Bone marrow (tissue), 2 donors: Measurements from ENCODE around the gene PRICKLE2.

Source experiments
- DNase-seq, 2 donors: peaks; one replicate each; lab custom pipeline; 2025; lab: John Stamatoyannopoulos, UW

The PRICKLE2 gene

DNA sequence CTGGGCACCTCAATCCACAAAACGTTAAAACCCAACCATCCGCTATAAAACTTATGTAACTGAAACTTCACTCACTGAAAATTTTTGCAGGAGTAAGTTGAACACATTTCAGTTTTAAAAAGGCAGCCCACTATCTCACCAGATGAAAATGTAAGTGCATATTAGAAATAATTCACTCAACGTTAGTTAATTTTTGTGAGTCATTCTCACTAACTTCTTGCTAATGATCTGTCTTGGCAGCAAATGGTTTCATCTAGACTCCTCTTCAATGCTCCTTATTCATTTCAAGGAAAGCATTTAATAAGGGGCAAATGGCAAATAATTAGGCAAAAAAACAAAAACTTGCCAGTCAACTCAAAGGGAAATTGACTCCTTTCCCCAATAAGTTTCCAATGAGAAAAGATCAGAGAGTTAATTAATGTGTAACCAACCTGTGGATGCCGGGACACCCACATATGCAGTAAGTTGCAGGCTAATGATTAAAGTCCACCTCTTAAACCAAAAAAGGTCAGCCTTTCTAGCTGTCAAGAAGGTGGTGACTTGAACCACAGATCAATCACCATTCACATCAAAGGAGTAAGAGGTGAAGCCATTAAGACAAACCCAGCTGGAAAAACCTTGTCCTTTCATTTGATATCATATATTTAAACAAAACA is 22.9 kb upstream of the PRICKLE2 start:
- DNase-seq, result no peak

DNA sequence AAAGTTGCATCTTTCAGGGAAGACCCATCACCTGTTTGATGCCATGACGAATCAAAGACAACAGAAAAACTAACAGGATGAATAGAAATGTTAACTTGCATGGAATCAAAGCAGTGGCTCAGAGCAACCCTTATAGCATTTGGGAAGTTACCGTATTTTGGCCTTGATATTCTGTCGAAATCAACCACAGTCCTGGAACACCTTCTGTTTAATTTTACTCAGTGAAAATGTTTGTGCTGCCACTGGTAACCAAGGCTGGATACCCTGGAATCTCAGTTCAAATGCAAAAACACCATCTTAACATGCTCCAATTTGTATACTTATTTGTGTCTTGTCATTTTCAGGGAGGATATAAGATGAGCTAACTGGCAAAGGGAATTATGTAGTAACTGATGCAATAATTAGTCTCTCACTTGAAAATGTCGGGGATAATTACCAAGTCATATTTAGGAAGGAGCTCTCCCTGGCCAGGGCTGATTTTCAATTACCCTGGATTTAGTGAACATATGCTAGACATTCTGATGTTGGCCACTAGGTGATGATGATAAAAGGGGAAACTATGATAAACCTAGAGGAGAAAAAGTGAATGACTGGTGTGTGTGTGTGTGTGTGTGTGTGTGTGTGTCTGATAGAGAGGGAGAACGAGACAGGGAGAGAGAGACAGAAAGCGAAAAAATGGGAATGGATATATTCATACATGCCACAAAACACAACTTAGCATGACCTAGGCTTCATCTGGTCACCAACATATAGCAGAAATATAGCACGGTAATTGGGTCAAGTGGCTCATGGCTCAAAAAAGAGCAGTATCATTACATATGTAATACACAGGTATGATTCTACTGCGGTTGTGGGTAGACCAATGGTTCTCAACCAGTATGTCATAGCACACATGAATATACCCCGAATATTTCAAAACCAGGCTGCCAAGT is 19.0 kb upstream of the PRICKLE2 start:
- DNase-seq, result no peak

DNA sequence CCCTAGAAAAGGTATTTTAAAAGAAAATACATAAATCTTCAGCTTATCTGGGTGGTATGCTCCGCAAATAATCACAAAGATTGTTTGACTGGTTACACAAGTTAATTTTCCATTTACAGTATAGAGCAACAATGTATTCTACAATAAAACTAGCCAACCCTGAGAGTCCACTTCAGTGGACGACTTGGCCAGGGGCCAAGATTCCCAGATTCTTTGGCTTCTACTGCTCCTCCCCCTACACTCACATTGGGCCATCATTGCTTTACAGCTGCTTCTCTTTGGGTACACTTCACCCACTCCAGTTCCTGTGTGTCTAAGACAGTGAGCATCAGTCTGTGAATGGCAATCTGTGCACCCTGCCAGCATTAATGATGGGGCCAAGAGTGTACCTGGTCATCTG is 17.2 kb upstream of the PRICKLE2 start:
- no peak for DNase-seq

DNA sequence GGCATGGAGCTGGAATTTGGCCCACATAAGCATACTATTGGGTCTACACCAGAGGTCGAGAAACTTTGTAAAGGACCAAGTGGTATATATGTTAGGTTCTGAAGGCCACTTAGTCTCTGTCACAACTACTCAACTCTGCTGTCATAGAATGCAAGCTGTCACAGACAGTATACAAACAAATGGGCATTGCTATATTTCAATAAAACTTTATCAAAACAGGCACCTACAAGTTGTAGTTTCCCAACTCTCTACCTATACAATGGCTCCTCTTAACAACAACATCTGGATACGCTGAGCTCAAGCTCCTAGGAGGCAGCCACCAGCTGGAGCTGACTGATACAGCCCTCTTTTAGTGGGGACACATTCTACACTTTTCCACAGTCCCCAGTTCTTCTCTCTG is 15.7 kb upstream of the PRICKLE2 start:
- DNase-seq, result no peak

DNA sequence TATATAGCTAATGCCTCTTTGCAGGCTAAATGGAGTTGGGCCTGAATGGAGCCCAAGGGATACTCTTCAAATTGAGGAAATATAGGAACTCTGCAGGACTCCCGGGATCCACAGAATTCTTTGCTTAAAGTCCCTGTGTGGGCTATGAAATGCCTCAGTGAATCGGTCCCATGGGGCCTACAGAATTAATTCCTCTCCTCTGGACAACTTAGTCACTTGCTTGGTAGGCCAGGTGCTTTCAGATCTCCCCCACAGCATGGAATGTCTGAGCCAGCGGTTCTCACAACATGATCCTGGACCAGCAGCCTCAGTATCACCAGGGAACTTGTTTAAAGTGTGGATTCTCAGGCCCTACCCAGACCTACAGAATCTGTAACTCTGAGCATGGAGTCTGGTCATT is 15.1 kb upstream of the PRICKLE2 start:
- no peak for DNase-seq

DNA sequence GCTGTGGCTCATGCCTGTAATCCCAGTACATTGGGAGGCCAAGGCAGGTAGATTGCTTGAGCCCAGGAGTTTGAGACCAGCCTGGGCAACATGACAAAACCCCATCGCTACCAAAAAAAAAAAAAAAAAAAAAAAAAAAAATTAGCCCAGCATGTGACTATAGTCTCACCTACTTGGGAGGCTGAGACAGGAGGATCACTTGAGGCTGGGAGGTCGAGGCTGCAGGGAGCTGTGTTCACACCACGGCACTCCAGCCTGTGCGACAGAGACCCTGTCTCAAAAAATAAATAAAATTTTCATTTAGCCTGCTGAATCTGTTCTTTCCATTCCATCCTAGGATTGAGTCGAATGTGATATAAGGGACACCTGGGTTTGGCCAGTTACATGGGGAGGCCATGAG is 14.6 kb upstream of the PRICKLE2 start:
- DNase-seq, result no peak

DNA sequence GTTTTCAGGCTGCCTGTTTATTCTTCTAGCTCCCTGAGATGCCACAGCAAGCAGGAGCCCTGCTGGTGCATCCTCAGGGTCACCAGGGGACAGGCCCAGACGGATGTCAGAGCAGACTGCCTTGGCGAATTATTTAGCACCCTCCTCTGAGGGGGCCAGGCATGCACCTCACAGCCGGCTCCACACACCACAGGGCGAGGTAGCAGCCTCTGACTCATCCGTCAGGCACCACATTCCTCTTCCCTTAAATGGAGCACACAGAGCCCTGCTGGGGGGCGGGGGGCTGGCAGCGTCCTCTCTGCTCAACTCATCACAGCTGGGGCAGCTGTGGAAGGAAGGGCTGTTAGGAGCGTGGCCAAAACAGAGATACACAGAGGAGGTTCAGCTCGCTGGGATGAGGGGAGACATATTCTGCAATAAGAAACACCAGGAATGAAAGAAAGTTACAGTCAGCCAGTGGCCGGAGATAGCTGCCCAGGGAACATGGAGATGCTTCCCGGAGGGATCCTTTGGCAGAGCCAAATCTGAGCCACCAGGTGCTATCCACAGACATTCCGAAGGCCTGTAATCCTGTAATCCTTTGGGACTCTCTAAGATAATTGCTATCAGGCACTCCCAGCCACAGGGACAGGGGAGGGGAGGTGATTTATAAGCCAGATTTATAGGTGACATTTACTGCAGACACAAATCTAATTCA is 13.9 kb upstream of the PRICKLE2 start:
- no peak for DNase-seq

DNA sequence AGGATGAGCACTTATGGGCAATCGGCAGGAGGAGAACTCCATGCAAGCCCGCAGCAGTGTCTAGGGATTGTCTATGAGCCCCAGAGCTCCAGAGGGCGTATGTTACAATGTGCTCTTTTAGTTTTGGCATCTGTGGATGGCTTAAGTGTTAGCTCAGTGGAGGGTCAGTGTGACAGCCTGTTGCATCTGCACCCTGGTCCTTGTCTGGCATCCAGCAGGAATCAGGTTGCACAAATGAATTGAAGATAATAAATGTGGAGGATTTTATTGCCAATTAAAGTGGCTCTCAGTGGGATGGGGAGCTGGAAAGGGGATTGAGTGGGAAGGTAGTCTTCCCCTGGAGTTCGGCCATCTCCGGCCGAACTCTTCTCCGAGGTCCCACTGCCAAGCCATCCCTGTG is 11.8 kb upstream of the PRICKLE2 start:
- no peak for DNase-seq

DNA sequence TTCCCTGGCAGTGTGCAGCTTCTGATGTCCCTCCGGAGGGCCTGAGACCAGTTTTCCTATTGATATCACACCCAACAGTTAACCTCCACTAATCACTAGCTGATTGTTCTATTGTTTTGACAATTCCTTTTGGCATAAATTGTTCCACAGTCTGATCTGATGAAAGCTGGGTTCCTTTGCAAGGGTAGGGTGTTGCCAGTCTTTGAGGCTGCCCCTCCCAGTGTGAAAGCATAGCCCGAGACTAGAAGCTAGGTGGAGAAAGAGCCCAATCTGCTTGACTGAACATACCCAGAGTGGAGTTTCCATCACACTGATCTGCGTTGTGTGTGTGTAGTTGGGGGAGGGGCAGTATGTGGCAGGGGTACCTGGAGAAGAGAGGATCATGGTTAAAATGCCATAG is 10.3 kb upstream of the PRICKLE2 start:
- no peak for DNase-seq

DNA sequence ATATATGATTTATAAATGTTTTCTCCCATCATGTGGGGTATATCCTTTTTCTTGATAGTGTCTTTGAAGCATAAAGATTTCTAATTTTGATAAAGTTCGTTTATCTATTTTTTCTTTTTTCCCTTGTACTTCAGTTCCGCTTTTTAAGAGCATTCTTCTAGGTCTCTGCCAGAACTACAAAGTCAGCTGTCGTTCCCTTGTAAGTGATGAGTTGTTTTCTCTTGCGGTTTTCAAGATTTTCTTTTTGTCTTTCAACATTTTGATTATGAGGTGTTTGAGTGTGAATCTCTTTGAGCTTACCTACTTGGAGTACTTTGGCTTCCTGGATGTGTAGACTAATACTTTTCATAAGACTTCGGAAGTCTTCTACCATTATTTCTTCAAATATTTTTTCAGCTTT is 9.3 kb upstream of the PRICKLE2 start:
- no peak for DNase-seq

DNA sequence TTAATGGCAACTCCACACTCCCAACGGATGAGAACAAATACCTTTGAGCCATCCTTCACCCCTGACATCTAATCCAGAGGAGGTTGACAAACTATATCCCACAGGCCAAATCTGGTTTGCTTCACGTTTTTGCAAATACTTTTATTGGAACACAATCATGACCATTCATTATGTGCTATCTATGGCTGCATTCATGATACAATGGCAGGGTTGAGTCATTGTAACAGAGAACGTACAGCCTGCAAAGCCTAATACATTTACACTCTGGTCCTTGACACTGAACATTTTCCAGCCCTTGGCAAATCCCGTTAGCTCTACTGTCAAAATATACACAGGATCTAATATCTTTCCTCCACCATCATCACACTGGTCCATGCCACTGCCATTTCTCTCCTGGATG is 7.6 kb upstream of the PRICKLE2 start:
- DNase-seq, result no peak

DNA sequence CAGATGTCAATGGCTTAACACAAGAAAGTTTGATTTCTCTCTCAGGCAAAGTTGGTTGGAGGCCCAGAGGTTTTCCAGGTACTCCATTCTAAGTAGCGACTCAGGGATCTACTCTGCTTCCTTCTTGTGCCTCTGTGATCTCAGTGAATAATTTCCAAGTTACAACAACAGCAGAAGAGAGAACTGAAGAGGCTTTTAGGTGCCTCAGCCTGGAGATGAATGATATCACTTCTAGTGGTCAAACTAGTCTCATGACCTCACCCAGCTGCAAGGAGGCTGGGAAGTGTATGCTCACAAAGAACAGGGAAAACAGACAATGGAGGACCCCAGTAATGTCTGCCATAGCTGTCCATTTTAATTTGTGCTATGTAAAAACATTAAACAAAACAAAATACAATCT is 4.6 kb upstream of the PRICKLE2 start:
- DNase-seq, result no peak

DNA sequence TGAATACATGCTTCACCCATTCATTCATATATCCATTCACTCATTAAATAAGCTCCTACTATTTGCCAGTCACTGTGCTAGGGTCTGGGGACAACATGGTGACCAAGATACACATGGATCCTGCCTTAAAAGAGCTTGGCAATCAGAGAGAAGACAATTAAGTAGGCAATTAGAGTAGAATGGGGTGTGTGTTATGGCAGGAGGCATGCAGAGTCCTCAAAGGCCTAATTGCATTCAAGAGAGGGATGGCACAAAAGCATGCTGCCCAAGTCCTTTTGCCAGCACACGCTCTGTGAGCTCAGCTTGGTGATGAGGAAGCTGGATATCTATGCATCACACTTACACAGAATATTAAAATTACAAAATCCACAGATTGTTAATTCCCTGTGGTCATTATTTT is 2.8 kb upstream of the PRICKLE2 start:
- DNase-seq, result no peak

DNA sequence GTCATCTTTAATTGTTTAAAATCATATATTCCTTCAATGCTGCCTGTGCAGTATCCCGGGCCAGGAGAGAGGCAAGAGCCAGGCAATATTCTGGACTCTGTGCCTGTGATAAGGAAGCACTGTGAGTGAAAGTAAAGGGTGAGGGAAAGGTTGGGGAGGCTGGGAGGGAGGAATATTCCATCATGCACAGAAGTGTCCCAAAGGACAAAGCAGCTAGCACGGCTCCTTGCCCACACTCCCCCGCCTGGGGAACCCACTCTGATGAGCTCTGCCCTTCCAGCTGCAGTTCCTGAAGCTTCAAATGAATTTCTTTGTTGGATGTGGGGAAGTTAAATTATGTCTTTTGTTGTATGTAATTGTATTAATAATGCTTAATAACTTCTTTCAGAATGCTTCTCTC is 1.5 kb upstream of the PRICKLE2 start:
- DNase-seq, result no peak

DNA sequence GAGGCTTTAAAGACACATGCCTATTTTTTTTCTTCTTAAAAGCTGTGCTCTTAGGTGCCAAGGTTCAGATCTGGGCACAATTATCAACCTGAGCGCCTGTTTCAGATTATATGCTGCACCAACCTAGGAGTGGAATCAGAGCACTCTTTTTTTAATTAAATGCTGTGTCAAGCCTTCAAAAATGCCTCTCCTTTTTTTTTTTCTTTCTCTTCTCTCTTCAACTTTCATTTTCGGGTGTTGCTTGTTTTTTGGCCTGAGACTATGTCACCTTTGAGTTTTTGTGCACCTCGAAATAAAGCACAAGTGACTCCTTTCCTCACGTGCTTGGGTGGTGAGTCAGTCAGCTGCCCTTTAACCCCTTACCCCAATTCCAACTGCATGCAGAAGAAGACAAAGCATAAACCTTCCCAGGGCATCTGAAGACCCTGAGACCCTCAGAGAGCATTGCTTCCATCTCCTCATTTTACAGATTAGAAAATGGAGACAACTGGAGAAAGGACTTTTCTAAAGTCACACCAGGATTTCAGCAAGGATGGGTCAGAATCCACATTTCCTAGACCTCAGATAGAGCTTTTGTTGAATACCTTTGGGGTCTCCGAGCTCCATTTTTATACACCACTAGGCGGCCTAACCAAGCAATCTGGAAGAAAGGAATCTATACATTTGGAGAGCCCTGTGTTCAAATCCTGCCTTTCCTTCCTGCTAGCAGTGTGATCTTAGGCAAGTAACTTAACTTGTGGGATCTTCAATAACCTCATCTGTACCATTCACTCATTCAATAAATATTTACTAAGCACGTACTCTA is 631 bp upstream of the PRICKLE2 start:
- no peak for DNase-seq

DNA sequence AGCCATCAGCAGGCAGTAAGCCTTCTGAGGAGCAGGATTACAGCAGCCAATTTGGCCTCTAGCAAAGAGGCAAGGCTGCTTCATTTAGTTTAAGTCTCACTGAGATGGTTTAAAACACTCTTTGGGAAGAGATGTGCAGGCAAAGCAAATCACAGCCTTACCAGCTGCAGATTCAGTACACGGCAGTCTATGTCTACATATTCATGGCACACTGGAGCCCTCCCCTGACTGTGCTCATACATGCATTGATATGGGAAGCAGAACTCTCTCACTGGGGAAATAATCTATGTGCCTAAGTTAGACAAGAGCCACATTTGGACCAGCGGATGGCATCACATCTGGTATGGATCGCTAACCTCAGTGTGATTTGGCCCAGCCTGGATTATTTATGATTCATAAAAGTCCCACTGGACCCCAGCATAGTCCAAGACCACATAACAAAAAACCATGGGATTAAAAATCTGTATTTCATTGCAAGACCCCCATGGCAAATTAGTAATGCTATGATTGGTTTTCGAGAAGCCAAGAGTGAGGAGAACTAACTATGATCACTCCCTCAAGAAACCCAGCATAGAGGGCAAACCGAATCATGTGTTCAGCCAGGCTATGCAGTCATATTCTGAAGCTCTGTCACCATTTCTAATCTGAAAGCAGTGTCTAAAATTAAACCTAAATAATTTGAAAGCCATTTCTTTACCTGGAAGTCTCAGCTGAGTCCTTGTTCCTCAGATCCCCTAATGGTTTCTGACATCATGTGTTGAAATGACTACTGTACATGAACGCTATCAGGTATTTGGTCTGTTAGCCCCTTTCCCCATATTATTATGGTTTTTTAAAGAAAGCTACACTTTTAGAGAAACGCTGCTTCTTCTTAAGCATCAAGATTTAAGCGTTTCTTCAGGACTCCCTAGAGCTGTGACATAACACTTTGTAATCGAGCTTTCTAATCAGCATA is 1.2 kb downstream of the PRICKLE2 start:
- no peak for DNase-seq

DNA sequence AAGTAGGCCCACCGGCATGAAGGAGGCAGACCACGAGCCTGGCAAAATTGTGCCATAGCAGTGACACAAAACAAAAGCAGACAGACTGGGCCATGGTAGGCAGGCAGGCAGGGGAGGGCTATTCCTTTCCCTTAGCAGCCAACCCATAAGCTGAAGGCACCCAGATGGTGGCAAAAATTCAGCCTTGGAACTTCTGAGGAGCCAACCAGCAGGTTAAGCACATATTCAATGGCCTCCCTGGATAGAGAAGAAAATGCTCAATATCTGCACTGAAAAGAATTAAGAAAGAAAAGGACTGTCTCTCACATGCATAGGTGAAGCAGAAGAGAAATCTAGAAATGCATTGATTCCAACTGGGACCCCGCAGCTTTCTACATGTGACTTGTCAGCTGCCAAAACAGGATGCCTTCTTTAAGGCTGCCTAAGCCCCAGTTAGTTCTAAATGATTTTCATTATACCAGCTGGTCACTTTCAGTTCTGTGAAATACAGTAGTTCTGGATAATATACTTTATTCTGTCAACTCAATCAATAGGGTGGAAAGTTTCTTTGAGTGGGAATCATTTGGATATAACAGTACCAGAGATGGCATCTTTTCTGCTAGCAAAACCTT is 2.7 kb downstream of the PRICKLE2 start:
- DNase-seq, result no peak

DNA sequence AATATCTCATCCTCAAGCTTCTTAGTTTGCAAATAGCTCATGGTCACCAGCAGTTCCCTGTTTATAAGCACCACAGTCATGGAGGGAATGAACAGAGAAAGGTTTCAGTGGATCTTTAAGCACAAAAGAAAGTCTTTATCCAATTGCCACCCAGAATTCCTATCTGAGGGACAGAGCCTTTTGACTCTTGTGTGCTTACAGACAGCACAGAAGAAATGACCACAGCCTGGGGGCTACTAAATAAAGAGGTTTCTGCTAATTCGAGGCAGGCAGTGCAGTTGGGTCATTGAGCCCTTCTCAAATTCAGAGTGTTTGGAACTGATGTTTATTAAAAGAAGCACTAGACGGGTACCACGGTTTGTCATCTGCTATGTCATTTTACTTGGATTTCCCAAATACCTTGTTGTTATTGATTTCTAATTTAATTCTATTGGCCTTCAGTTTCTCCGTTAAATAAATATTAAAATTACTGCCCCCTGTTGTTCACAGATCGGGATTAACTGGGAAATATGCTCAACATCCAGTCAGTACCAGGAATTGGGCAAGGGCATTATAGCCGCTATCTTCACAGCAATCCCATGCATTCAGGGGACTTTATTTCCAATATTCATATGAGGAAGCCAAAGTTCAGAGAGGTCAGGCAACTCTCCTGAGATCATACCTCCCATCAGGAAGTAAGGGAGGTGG is 3.6 kb downstream of the PRICKLE2 start:
- DNase-seq, result no peak

DNA sequence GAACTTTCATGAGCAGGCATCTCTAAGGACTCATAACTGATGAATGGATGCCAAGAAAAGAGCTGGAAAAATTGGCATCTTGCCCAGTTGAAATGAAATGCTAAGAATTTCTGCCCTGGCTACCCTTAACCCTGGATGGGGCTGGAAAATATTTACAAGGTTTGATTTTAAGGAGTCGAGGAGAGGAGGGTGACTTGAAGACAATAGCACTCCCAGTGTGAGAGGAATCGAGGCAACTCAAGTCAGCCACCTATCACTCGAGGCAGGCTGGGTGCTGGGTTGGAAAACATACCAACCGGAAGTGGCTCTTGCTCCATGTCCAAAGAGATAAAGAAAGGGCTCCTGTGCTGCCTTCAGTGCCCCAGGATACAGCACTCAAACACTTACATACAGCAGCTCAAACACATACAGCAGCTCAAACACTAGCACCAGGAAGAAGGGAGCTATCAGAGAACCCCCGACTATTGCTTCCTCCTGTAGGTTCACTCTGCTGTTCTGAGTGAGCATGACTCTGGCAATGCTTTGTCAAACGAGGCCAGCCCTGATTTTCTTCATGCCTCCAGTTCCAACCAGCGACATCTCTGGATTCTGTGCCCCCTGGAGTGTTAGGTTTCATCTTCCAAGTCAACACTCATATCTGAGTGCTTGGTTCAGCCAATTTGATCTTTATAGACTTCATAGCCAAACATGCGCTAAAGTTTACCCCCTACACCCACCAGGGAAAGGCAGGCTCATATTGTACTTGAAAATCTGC is 4.9 kb downstream of the PRICKLE2 start:
- DNase-seq, result no peak
